ENCODE data around the gene MYLK2. TPM values are rescaled to one million over a fixed set of nuclear protein-coding genes. Genes with fewer than 3 reads are reported as not detected.

Gene MYLK2
- total and polyA plus RNA-seq, 8 donors: 0.53 to 1.9 (median 1.0) TPM; not detected in 2

- DNase-seq: no peak
- H3K27me3 ChIP-seq: peaks cover 15 to 38% of the 10 kb centered on the region in 2 donors
- no peak for TF ChIP-seq CTCF (IDR thresholded peaks at IDR 0.05)
Measured at GRCh38 chr20:31864521-31865400, 45.6 kb downstream of the MYLK2 start.

GRCh38 chr20:31866221-31866620 is 47.1 kb downstream of the MYLK2 start:
- intact Hi-C loops (cut with DNase I): no loop called here
- TF ChIP-seq CTCF (IDR thresholded peaks at IDR 0.05): no peak
- Histone ChIP-seq H3K27me3 (peaks cover 11 to 38% of the 10 kb centered on the region in 2 donors), H3K27ac (no peak overlapping the region), H3K4me3 (no peak overlapping the region), H3K36me3 (no peaks in the 10 kb centered on the region), H3K9me3 (no peaks in the 10 kb centered on the region), H3K4me1 (peaks cover 1 to 21% of the 10 kb centered on the region in 2 donors)
- no peak for DNase-seq
- ATAC-seq: no peak

More at GRCh38 chr20:31864521-31865400, 45.6 kb downstream of the MYLK2 start:
- Histone ChIP-seq H3K4me1 (peaks cover 9 to 27% of the 10 kb centered on the region in 2 donors), H3K9me3 (no peaks in the 10 kb centered on the region), H3K27ac (no peak overlapping the region), H3K4me3 (no peak overlapping the region), H3K36me3 (no peaks in the 10 kb centered on the region)
- intact Hi-C loops (cut with DNase I): no loop called here
- ATAC-seq: no peak

GRCh38 chr20:31868853-31869672 is 49.9 kb downstream of the MYLK2 start:
- no peak for TF ChIP-seq CTCF (IDR thresholded peaks at IDR 0.05)
- Histone ChIP-seq H3K36me3 (no peaks in the 10 kb centered on the region), H3K4me1 (peaks cover 0 to 13% of the 10 kb centered on the region in 2 donors), H3K4me3 (no peak overlapping the region), H3K27me3 (peaks cover 11 to 34% of the 10 kb centered on the region in 2 donors), H3K27ac (no peak overlapping the region), H3K9me3 (no peaks in the 10 kb centered on the region)
- ATAC-seq (no peak), DNase-seq (no peak)
- intact Hi-C loops (cut with DNase I): no loop called here

- peaks cover 11 to 34% of the 10 kb centered on the region in 2 donors for H3K27me3 ChIP-seq
- peaks cover 0 to 13% of the 10 kb centered on the region in 2 donors for H3K4me1 ChIP-seq
- H3K4me3 ChIP-seq: peak overlapping the region; percentile 45 to 52
- no peak for ATAC-seq
- no peak overlapping the region for H3K27ac ChIP-seq
- TF ChIP-seq CTCF (IDR thresholded peaks at IDR 0.05): no peak
- DNase-seq: no peak
- no peaks in the 10 kb centered on the region for H3K9me3 ChIP-seq
- intact Hi-C loops (cut with DNase I): no loop called here
- no peaks in the 10 kb centered on the region for H3K36me3 ChIP-seq
Measured at GRCh38 chr20:31869673-31869941, 50.5 kb downstream of the MYLK2 start.

Measured in left lung (tissue), 10 donors.